ENCODE data around the gene ANXA3. TPM values are rescaled to one million over a fixed set of nuclear protein-coding genes. Genes with fewer than 3 reads are reported as not detected.

The ANXA3 gene
- total and polyA plus RNA-seq, 4 donors = 15.4 to 70.0 (median 29.9) TPM

- no peak overlapping the region for H3K4me3 ChIP-seq (ENCODE audit: low read depth, low read length)
- H3K9me3 ChIP-seq (ENCODE audit: control insufficient read depth, insufficient read depth, low read length) = no peaks in the 10 kb centered on the region
- no peak overlapping the region for H3K27ac ChIP-seq (ENCODE audit: low read depth, low read length)
- no peak for DNase-seq (ENCODE audit: low read depth in 4 of 6, low spot score in 6 of 6)
- peaks cover 12% of the 10 kb centered on the region for H3K4me1 ChIP-seq (ENCODE audit: control insufficient read depth, insufficient read depth, low read length)
- no peaks in the 10 kb centered on the region for H3K27me3 ChIP-seq (ENCODE audit: control insufficient read depth, insufficient read depth, low read length)
- H3K36me3 ChIP-seq (ENCODE audit: control insufficient read depth, insufficient read depth, low read length) = no peaks in the 10 kb centered on the region
- no CpG with 5 or more reads among the region's 2 CpGs for WGBS (ENCODE audit: insufficient coverage)
Measured at GRCh38 chr4:78630615-78631014, 79.0 kb downstream of the ANXA3 start.

- Histone ChIP-seq H3K27ac (ENCODE audit: low read depth, low read length) (peak overlapping the region; percentile 91), H3K36me3 (ENCODE audit: control insufficient read depth, insufficient read depth, low read length) (no peaks in the 10 kb centered on the region), H3K27me3 (ENCODE audit: control insufficient read depth, insufficient read depth, low read length) (no peaks in the 10 kb centered on the region), H3K4me1 (ENCODE audit: control insufficient read depth, insufficient read depth, low read length) (peaks cover 14% of the 10 kb centered on the region), H3K9me3 (ENCODE audit: control insufficient read depth, insufficient read depth, low read length) (no peaks in the 10 kb centered on the region), H3K4me3 (ENCODE audit: low read depth, low read length) (no peak overlapping the region)
- WGBS (ENCODE audit: insufficient coverage) = 25% methylated on average over 2 of the region's 5 CpGs
- DNase-seq (ENCODE audit: low read depth in 4 of 6, low spot score in 6 of 6) = peak in 5 of 6 donors; percentile 81 to 95 (median 84)
Measured at GRCh38 chr4:78634011-78634664, 82.6 kb downstream of the ANXA3 start.

- peak in 1 of 6 donors; percentile 62 for DNase-seq (ENCODE audit: low read depth in 4 of 6, low spot score in 6 of 6)
- H3K27ac ChIP-seq (ENCODE audit: low read depth, low read length) = peak overlapping the region; percentile 59
- H3K4me1 ChIP-seq (ENCODE audit: control insufficient read depth, insufficient read depth, low read length) = peaks cover 3% of the 10 kb centered on the region
- H3K4me3 ChIP-seq (ENCODE audit: low read depth, low read length) = no peak overlapping the region
- H3K9me3 ChIP-seq (ENCODE audit: control insufficient read depth, insufficient read depth, low read length) = no peaks in the 10 kb centered on the region
- H3K36me3 ChIP-seq (ENCODE audit: control insufficient read depth, insufficient read depth, low read length) = no peaks in the 10 kb centered on the region
- H3K27me3 ChIP-seq (ENCODE audit: control insufficient read depth, insufficient read depth, low read length) = no peaks in the 10 kb centered on the region
- WGBS (ENCODE audit: insufficient coverage) = 63% methylated on average over 3 of the region's 4 CpGs
Measured at GRCh38 chr4:78638337-78639172, 87.0 kb downstream of the ANXA3 start.

- Histone ChIP-seq H3K9me3 (ENCODE audit: control insufficient read depth, insufficient read depth, low read length) (no peaks in the 10 kb centered on the region), H3K4me3 (ENCODE audit: low read depth, low read length) (no peak overlapping the region), H3K36me3 (ENCODE audit: control insufficient read depth, insufficient read depth, low read length) (no peaks in the 10 kb centered on the region), H3K27me3 (ENCODE audit: control insufficient read depth, insufficient read depth, low read length) (no peaks in the 10 kb centered on the region), H3K27ac (ENCODE audit: low read depth, low read length) (no peak overlapping the region), H3K4me1 (ENCODE audit: control insufficient read depth, insufficient read depth, low read length) (peaks cover 3% of the 10 kb centered on the region)
- DNase-seq (ENCODE audit: low read depth in 4 of 6, low spot score in 6 of 6) = no peak
- WGBS (ENCODE audit: insufficient coverage) = 78% methylated on average over 1 of the region's 1 CpG
Measured at GRCh38 chr4:78640714-78641113, 89.1 kb downstream of the ANXA3 start.

GRCh38 chr4:78642934-78643333, 91.4 kb downstream of the ANXA3 start:
- 100% methylated on average over 2 of the region's 2 CpGs for WGBS (ENCODE audit: insufficient coverage)
- Histone ChIP-seq H3K27me3 (ENCODE audit: control insufficient read depth, insufficient read depth, low read length) (no peaks in the 10 kb centered on the region), H3K4me3 (ENCODE audit: low read depth, low read length) (no peak overlapping the region), H3K4me1 (ENCODE audit: control insufficient read depth, insufficient read depth, low read length) (peaks cover 3% of the 10 kb centered on the region), H3K27ac (ENCODE audit: low read depth, low read length) (no peak overlapping the region), H3K9me3 (ENCODE audit: control insufficient read depth, insufficient read depth, low read length) (no peaks in the 10 kb centered on the region), H3K36me3 (ENCODE audit: control insufficient read depth, insufficient read depth, low read length) (no peaks in the 10 kb centered on the region)
- DNase-seq (ENCODE audit: low read depth in 4 of 6, low spot score in 6 of 6) = no peak

GRCh38 chr4:78644063-78644691, 92.6 kb downstream of the ANXA3 start:
- H3K27me3 ChIP-seq (ENCODE audit: control insufficient read depth, insufficient read depth, low read length) = no peaks in the 10 kb centered on the region
- H3K4me1 ChIP-seq (ENCODE audit: control insufficient read depth, insufficient read depth, low read length) = peaks cover 4% of the 10 kb centered on the region
- no peak overlapping the region for H3K4me3 ChIP-seq (ENCODE audit: low read depth, low read length)
- DNase-seq (ENCODE audit: low read depth in 4 of 6, low spot score in 6 of 6) = no peak
- no peaks in the 10 kb centered on the region for H3K36me3 ChIP-seq (ENCODE audit: control insufficient read depth, insufficient read depth, low read length)
- H3K27ac ChIP-seq (ENCODE audit: low read depth, low read length) = no peak overlapping the region
- no peaks in the 10 kb centered on the region for H3K9me3 ChIP-seq (ENCODE audit: control insufficient read depth, insufficient read depth, low read length)

- peak in 2 of 6 donors; percentile 71 to 74 for DNase-seq (ENCODE audit: low read depth in 4 of 6, low spot score in 6 of 6)
- peaks cover 4% of the 10 kb centered on the region for H3K4me1 ChIP-seq (ENCODE audit: control insufficient read depth, insufficient read depth, low read length)
- peak overlapping the region; percentile 83 for H3K27ac ChIP-seq (ENCODE audit: low read depth, low read length)
- no peaks in the 10 kb centered on the region for H3K27me3 ChIP-seq (ENCODE audit: control insufficient read depth, insufficient read depth, low read length)
- no peak overlapping the region for H3K4me3 ChIP-seq (ENCODE audit: low read depth, low read length)
- H3K9me3 ChIP-seq (ENCODE audit: control insufficient read depth, insufficient read depth, low read length) = no peaks in the 10 kb centered on the region
- WGBS (ENCODE audit: insufficient coverage) = no CpG with 5 or more reads among the region's 4 CpGs
- H3K36me3 ChIP-seq (ENCODE audit: control insufficient read depth, insufficient read depth, low read length) = no peaks in the 10 kb centered on the region
Measured at GRCh38 chr4:78644744-78645330, 93.3 kb downstream of the ANXA3 start.

- H3K27me3 ChIP-seq (ENCODE audit: control insufficient read depth, insufficient read depth, low read length) = no peaks in the 10 kb centered on the region
- peaks cover 4% of the 10 kb centered on the region for H3K4me1 ChIP-seq (ENCODE audit: control insufficient read depth, insufficient read depth, low read length)
- no peaks in the 10 kb centered on the region for H3K36me3 ChIP-seq (ENCODE audit: control insufficient read depth, insufficient read depth, low read length)
- DNase-seq (ENCODE audit: low read depth in 4 of 6, low spot score in 6 of 6) = peak in 4 of 6 donors; percentile 57 to 89 (median 70)
- no peak overlapping the region for H3K4me3 ChIP-seq (ENCODE audit: low read depth, low read length)
- WGBS (ENCODE audit: insufficient coverage) = 55% methylated on average over 8 of the region's 10 CpGs
- no peaks in the 10 kb centered on the region for H3K9me3 ChIP-seq (ENCODE audit: control insufficient read depth, insufficient read depth, low read length)
- H3K27ac ChIP-seq (ENCODE audit: low read depth, low read length) = peak overlapping the region; percentile 83
Measured at GRCh38 chr4:78645853-78646757, 94.5 kb downstream of the ANXA3 start.

GRCh38 chr4:78647272-78647671, 95.7 kb downstream of the ANXA3 start:
- peaks cover 4% of the 10 kb centered on the region for H3K4me1 ChIP-seq (ENCODE audit: control insufficient read depth, insufficient read depth, low read length)
- no CpG with 5 or more reads among the region's 2 CpGs for WGBS (ENCODE audit: insufficient coverage)
- no peaks in the 10 kb centered on the region for H3K27me3 ChIP-seq (ENCODE audit: control insufficient read depth, insufficient read depth, low read length)
- H3K36me3 ChIP-seq (ENCODE audit: control insufficient read depth, insufficient read depth, low read length) = no peaks in the 10 kb centered on the region
- DNase-seq (ENCODE audit: low read depth in 4 of 6, low spot score in 6 of 6) = no peak
- H3K4me3 ChIP-seq (ENCODE audit: low read depth, low read length) = no peak overlapping the region
- H3K9me3 ChIP-seq (ENCODE audit: control insufficient read depth, insufficient read depth, low read length) = no peaks in the 10 kb centered on the region
- H3K27ac ChIP-seq (ENCODE audit: low read depth, low read length) = no peak overlapping the region
